ENCODE data around the gene PUM1. TPM values are rescaled to one million over a fixed set of nuclear protein-coding genes. Genes with fewer than 3 reads are reported as not detected.

The PUM1 gene
- total RNA-seq, 1 donor from 2014 or later = 185 TPM

GRCh38 chr1:30929135-30929889 is 136.2 kb downstream of the PUM1 start:
- peak; percentile 40 for DNase-seq (ENCODE audit: low read depth)

GRCh38 chr1:30928789-30929134 is 136.8 kb downstream of the PUM1 start:
- no peak for DNase-seq (ENCODE audit: low read depth)

- no peak for DNase-seq (ENCODE audit: low read depth)
These were observed 137.3 kb downstream of the PUM1 start for GRCh38 chr1:30928171-30928570.

GRCh38 chr1:30927448-30927847 is 138.1 kb downstream of the PUM1 start:
- no peak for DNase-seq (ENCODE audit: low read depth)

- no peak for DNase-seq (ENCODE audit: low read depth)
These were observed 141.9 kb downstream of the PUM1 start for GRCh38 chr1:30923597-30923996.

- no peak for DNase-seq (ENCODE audit: low read depth)
These were observed 144.7 kb downstream of the PUM1 start for GRCh38 chr1:30920827-30921226.

GRCh38 chr1:30919025-30919881 is 146.3 kb downstream of the PUM1 start:
- DNase-seq (ENCODE audit: low read depth) = peak; percentile 70

GRCh38 chr1:30916296-30916695 is 149.2 kb downstream of the PUM1 start:
- no peak for DNase-seq (ENCODE audit: low read depth)

- no peak for DNase-seq (ENCODE audit: low read depth)
These were observed 149.9 kb downstream of the PUM1 start for GRCh38 chr1:30915491-30916230.

- DNase-seq (ENCODE audit: low read depth) = no peak
These were observed 150.6 kb downstream of the PUM1 start for GRCh38 chr1:30914931-30915330.

GRCh38 chr1:30914587-30914922 is 151.0 kb downstream of the PUM1 start:
- DNase-seq (ENCODE audit: low read depth) = no peak

GRCh38 chr1:30912913-30913652 is 152.4 kb downstream of the PUM1 start:
- DNase-seq (ENCODE audit: low read depth) = no peak

GRCh38 chr1:30912224-30912623 is 153.3 kb downstream of the PUM1 start:
- no peak for DNase-seq (ENCODE audit: low read depth)

- DNase-seq (ENCODE audit: low read depth) = peak; percentile 69
These were observed 154.2 kb downstream of the PUM1 start for GRCh38 chr1:30911059-30911954.

GRCh38 chr1:30909365-30910068 is 156.0 kb downstream of the PUM1 start:
- DNase-seq (ENCODE audit: low read depth) = no peak

GRCh38 chr1:30908696-30909364 is 156.7 kb downstream of the PUM1 start, which contains the start of gene SDC3:
TSS of gene SDC3 (minus strand) at chr1:30908758. CDS start at chr1:30908586, 172 bp downstream.
- DNase-seq (ENCODE audit: low read depth) = no peak

GRCh38 chr1:30908316-30908695 is 157.2 kb downstream of the PUM1 start:
- no peak for DNase-seq (ENCODE audit: low read depth)

GRCh38 chr1:30907481-30908315 is 157.8 kb downstream of the PUM1 start:
- DNase-seq (ENCODE audit: low read depth) = no peak
